ENCODE measurements around the gene SNX10. TPM values are rescaled to one million over a fixed set of nuclear protein-coding genes. Genes with fewer than 3 reads are reported as not detected.
A peak's percentile ranks its signal among the peaks of the same experiment; 100 is the strongest.

The SNX10 gene
- total and polyA plus RNA-seq, 9 donors: 1.2 to 3.3 (median 1.6) TPM

DNA sequence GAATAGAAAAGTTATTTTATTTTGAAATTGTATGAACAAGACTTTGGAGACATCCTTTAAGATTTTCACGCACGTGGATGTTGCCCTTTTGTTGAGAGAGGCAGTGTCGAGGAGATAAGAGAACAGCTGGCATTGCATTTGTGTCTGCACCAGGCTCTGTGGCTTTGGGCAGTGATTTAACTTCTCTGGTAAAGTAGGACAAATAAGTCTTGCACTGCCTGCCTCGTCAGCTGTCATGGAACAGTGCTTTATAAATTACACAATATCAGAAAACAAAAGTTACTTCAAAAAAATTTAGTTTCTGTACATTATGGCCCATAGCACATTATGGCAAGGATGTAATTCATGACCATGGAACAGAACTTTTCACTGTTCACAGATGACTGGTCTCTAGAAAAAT, 20.1 kb downstream of the SNX10 start:
- no peak for DNase-seq
- H3K27ac ChIP-seq (ENCODE audit: low read length): no peak overlapping the region
- WGBS (ENCODE audit: insufficient coverage): 93% methylated on average over 3 of the region's 4 CpGs
- no peaks in the 10 kb centered on the region for H3K9me3 ChIP-seq (replicated peaks; ENCODE audit: control insufficient read depth, low read depth, low read length)
- H3K27me3 ChIP-seq (ENCODE audit: control insufficient read depth, insufficient read depth, low read length): no peaks in the 10 kb centered on the region
- no peaks in the 10 kb centered on the region for H3K4me1 ChIP-seq (ENCODE audit: control insufficient read depth, insufficient read depth, low read length)
- H3K36me3 ChIP-seq (ENCODE audit: control insufficient read depth, insufficient read depth, low read length): no peaks in the 10 kb centered on the region
- no peak overlapping the region for H3K4me3 ChIP-seq (ENCODE audit: low read length)

DNA sequence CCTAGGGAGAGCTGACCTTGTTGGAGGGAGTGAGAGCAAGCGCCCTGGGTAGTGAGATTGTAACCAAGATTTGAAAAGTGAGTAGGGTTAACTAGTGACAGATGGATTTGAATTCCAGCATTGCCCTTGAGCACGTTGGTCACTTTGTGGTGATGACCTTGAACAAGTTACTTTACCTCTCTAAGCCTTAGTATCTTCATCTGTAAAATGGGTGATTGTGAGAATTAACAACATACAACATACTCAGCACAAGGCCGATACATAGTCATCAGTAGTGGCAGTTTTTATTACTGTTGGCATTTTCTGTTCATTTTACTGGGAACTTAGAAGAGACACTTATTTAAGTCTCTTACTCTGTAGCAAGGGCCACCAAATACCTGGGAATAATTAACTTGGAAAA, 25.5 kb downstream of the SNX10 start:
- DNase-seq: no peak
- H3K4me1 ChIP-seq (ENCODE audit: control insufficient read depth, insufficient read depth, low read length): no peaks in the 10 kb centered on the region
- peaks cover 2% of the 10 kb centered on the region for H3K27me3 ChIP-seq (ENCODE audit: control insufficient read depth, insufficient read depth, low read length)
- H3K9me3 ChIP-seq (replicated peaks; ENCODE audit: control insufficient read depth, low read depth, low read length): no peaks in the 10 kb centered on the region
- no peaks in the 10 kb centered on the region for H3K36me3 ChIP-seq (ENCODE audit: control insufficient read depth, insufficient read depth, low read length)
- no peak overlapping the region for H3K27ac ChIP-seq (ENCODE audit: low read length)
- no CpG with 5 or more reads among the region's 3 CpGs for WGBS (ENCODE audit: insufficient coverage)
- no peak overlapping the region for H3K4me3 ChIP-seq (ENCODE audit: low read length)

DNA sequence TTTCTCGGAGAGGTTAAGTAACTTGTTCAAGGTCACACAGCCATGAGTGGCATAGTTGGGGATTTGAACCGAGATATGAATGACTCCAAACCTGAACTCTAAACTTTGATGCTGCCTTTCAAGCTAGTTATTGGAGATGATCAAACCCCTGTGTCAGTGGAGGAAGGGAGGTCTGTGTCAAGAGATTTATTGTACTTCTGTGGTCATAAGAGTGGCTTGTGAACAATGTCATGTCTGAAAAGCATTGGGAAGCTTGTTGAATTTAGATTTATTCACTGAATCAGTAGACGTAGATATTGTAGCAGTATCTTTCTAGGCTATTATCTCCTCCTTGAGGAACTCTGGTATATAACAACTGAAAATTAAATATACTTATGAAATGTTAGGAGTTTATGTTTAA, 27.3 kb downstream of the SNX10 start:
- WGBS (ENCODE audit: insufficient coverage): 86% methylated on average over 1 of the region's 3 CpGs
- no peaks in the 10 kb centered on the region for H3K4me1 ChIP-seq (ENCODE audit: control insufficient read depth, insufficient read depth, low read length)
- no peak overlapping the region for H3K27ac ChIP-seq (ENCODE audit: low read length)
- no peaks in the 10 kb centered on the region for H3K36me3 ChIP-seq (ENCODE audit: control insufficient read depth, insufficient read depth, low read length)
- peaks cover 2% of the 10 kb centered on the region for H3K27me3 ChIP-seq (ENCODE audit: control insufficient read depth, insufficient read depth, low read length)
- no peak overlapping the region for H3K4me3 ChIP-seq (ENCODE audit: low read length)
- no peak for DNase-seq
- no peaks in the 10 kb centered on the region for H3K9me3 ChIP-seq (replicated peaks; ENCODE audit: control insufficient read depth, low read depth, low read length)

GRCh38 chr7:26319636-26320035, 28.0 kb downstream of the SNX10 start:
- DNase-seq: peak; percentile 40
- no CpG with 5 or more reads among the region's 3 CpGs for WGBS (ENCODE audit: insufficient coverage)
- Histone ChIP-seq H3K4me3 (ENCODE audit: low read length) (no peak overlapping the region), H3K27ac (ENCODE audit: low read length) (no peak overlapping the region), H3K9me3 (replicated peaks; ENCODE audit: control insufficient read depth, low read depth, low read length) (no peaks in the 10 kb centered on the region), H3K27me3 (ENCODE audit: control insufficient read depth, insufficient read depth, low read length) (peaks cover 2% of the 10 kb centered on the region), H3K36me3 (ENCODE audit: control insufficient read depth, insufficient read depth, low read length) (no peaks in the 10 kb centered on the region), H3K4me1 (ENCODE audit: control insufficient read depth, insufficient read depth, low read length) (no peaks in the 10 kb centered on the region)

- Histone ChIP-seq H3K27me3 (ENCODE audit: control insufficient read depth, insufficient read depth, low read length) (peaks cover 2% of the 10 kb centered on the region), H3K4me3 (ENCODE audit: low read length) (no peak overlapping the region), H3K9me3 (replicated peaks; ENCODE audit: control insufficient read depth, low read depth, low read length) (no peaks in the 10 kb centered on the region), H3K36me3 (ENCODE audit: control insufficient read depth, insufficient read depth, low read length) (no peaks in the 10 kb centered on the region), H3K27ac (ENCODE audit: low read length) (no peak overlapping the region), H3K4me1 (ENCODE audit: control insufficient read depth, insufficient read depth, low read length) (no peaks in the 10 kb centered on the region)
- DNase-seq: no peak
- 52% methylated on average over 2 of the region's 4 CpGs for WGBS (ENCODE audit: insufficient coverage)
These were observed 29.2 kb downstream of the SNX10 start for GRCh38 chr7:26320878-26321277.

- H3K9me3 ChIP-seq (replicated peaks; ENCODE audit: control insufficient read depth, low read depth, low read length): no peaks in the 10 kb centered on the region
- peaks cover 2% of the 10 kb centered on the region for H3K27me3 ChIP-seq (ENCODE audit: control insufficient read depth, insufficient read depth, low read length)
- no peak for DNase-seq
- no peaks in the 10 kb centered on the region for H3K36me3 ChIP-seq (ENCODE audit: control insufficient read depth, insufficient read depth, low read length)
- no peak overlapping the region for H3K27ac ChIP-seq (ENCODE audit: low read length)
- no peak overlapping the region for H3K4me3 ChIP-seq (ENCODE audit: low read length)
- no peaks in the 10 kb centered on the region for H3K4me1 ChIP-seq (ENCODE audit: control insufficient read depth, insufficient read depth, low read length)
- WGBS (ENCODE audit: insufficient coverage): 14% methylated on average over 1 of the region's 1 CpG
These were observed 29.8 kb downstream of the SNX10 start for GRCh38 chr7:26321435-26321834.

GRCh38 chr7:26326211-26326610, 34.5 kb downstream of the SNX10 start:
- DNase-seq: no peak
- H3K36me3 ChIP-seq (ENCODE audit: control insufficient read depth, insufficient read depth, low read length): no peaks in the 10 kb centered on the region
- 24% methylated on average over 2 of the region's 3 CpGs for WGBS (ENCODE audit: insufficient coverage)

GRCh38 chr7:26328498-26329390, 37.1 kb downstream of the SNX10 start:
- WGBS (ENCODE audit: insufficient coverage): 82% methylated on average over 7 of the region's 7 CpGs
- Histone ChIP-seq H3K9me3 (replicated peaks; ENCODE audit: control insufficient read depth, low read depth, low read length) (no peaks in the 10 kb centered on the region), H3K27me3 (ENCODE audit: control insufficient read depth, insufficient read depth, low read length) (no peaks in the 10 kb centered on the region), H3K36me3 (ENCODE audit: control insufficient read depth, insufficient read depth, low read length) (no peaks in the 10 kb centered on the region), H3K27ac (ENCODE audit: low read length) (no peak overlapping the region), H3K4me3 (ENCODE audit: low read length) (no peak overlapping the region), H3K4me1 (ENCODE audit: control insufficient read depth, insufficient read depth, low read length) (no peaks in the 10 kb centered on the region)
- DNase-seq: no peak

More at GRCh38 chr7:26326211-26326610, 34.5 kb downstream of the SNX10 start:
- Histone ChIP-seq H3K4me1 (ENCODE audit: control insufficient read depth, insufficient read depth, low read length) (no peaks in the 10 kb centered on the region), H3K27ac (ENCODE audit: low read length) (no peak overlapping the region), H3K9me3 (replicated peaks; ENCODE audit: control insufficient read depth, low read depth, low read length) (no peaks in the 10 kb centered on the region), H3K27me3 (ENCODE audit: control insufficient read depth, insufficient read depth, low read length) (peaks cover 2% of the 10 kb centered on the region), H3K4me3 (ENCODE audit: low read length) (no peak overlapping the region)

GRCh38 chr7:26329520-26330255, 38.0 kb downstream of the SNX10 start:
- Histone ChIP-seq H3K36me3 (ENCODE audit: control insufficient read depth, insufficient read depth, low read length) (no peaks in the 10 kb centered on the region), H3K4me3 (ENCODE audit: low read length) (no peak overlapping the region), H3K4me1 (ENCODE audit: control insufficient read depth, insufficient read depth, low read length) (no peaks in the 10 kb centered on the region), H3K9me3 (replicated peaks; ENCODE audit: control insufficient read depth, low read depth, low read length) (no peaks in the 10 kb centered on the region), H3K27ac (ENCODE audit: low read length) (no peak overlapping the region), H3K27me3 (ENCODE audit: control insufficient read depth, insufficient read depth, low read length) (no peaks in the 10 kb centered on the region)
- 83% methylated on average over 11 of the region's 13 CpGs for WGBS (ENCODE audit: insufficient coverage)
- DNase-seq: peak; percentile 38

- DNase-seq: no peak
- Histone ChIP-seq H3K27me3 (ENCODE audit: control insufficient read depth, insufficient read depth, low read length) (no peaks in the 10 kb centered on the region), H3K36me3 (ENCODE audit: control insufficient read depth, insufficient read depth, low read length) (no peaks in the 10 kb centered on the region), H3K4me1 (ENCODE audit: control insufficient read depth, insufficient read depth, low read length) (no peaks in the 10 kb centered on the region), H3K27ac (ENCODE audit: low read length) (no peak overlapping the region), H3K4me3 (ENCODE audit: low read length) (no peak overlapping the region), H3K9me3 (replicated peaks; ENCODE audit: control insufficient read depth, low read depth, low read length) (no peaks in the 10 kb centered on the region)
- 90% methylated on average over 3 of the region's 4 CpGs for WGBS (ENCODE audit: insufficient coverage)
These were observed 39.5 kb downstream of the SNX10 start for GRCh38 chr7:26331113-26331512.

Data from muscle of leg (tissue), 11 donors.